Testis (tissue), 2 donors: Measurements from ENCODE around the gene OGFR.

Experiments
- POLR2A ChIP-seq: fragments of 450-650 bp; IDR thresholded peaks from one replicate; pipeline ENCODE4 v1.6.1; 2017; ENCODE audit warnings: antibody characterized with exemption, mild to moderate bottlenecking, moderate library complexity
- TF ChIP-seq, protein P1 (sequence below), 3 experiments: fragments of 450-650 bp in 2 of 3; fragments of 200-600 bp in 1 of 3; sonication (generic) in 1 of 3; IDR thresholded peaks; one replicate each; pipeline ENCODE4 v1.5.1; 2016 to 2019; ENCODE audit warnings: antibody characterized with exemption in 3 of 3, mild to moderate bottlenecking in 2 of 3, moderate library complexity in 1 of 3

- TF ChIP-seq, protein P1, sequence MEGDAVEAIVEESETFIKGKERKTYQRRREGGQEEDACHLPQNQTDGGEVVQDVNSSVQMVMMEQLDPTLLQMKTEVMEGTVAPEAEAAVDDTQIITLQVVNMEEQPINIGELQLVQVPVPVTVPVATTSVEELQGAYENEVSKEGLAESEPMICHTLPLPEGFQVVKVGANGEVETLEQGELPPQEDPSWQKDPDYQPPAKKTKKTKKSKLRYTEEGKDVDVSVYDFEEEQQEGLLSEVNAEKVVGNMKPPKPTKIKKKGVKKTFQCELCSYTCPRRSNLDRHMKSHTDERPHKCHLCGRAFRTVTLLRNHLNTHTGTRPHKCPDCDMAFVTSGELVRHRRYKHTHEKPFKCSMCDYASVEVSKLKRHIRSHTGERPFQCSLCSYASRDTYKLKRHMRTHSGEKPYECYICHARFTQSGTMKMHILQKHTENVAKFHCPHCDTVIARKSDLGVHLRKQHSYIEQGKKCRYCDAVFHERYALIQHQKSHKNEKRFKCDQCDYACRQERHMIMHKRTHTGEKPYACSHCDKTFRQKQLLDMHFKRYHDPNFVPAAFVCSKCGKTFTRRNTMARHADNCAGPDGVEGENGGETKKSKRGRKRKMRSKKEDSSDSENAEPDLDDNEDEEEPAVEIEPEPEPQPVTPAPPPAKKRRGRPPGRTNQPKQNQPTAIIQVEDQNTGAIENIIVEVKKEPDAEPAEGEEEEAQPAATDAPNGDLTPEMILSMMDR (IDR thresholded peaks at IDR 0.05) = no peak
- TF ChIP-seq POLR2A = no peak
These were observed 9.4 kb upstream of the OGFR start for GRCh38 chr20:62795023-62795761.
